DND-41 (cell line): ENCODE results near the gene SMIM29.

Source experiments
- ATAC-seq: fragments of 200-7000 bp; cut with Tn5 transposase; 3 replicates; pipeline ENCODE4 v1.9.1; 2021; ENCODE audit warnings: low read depth; ENCODE audit not compliant: insufficient read depth
- DNase-seq: peaks from one replicate; pipeline ENCODE4 v3.0.0-alpha.2; 2020
- H2AFZ ChIP-seq: 2 replicates; pipeline ENCODE4 v1.6.0; 2012; ENCODE audit warnings: low read depth, low read length
- H3K27ac ChIP-seq: 2 replicates; pipeline ENCODE4 v1.5.1; 2012; ENCODE audit warnings: low read length, inconsistent platforms
- H3K27me3 ChIP-seq: fragments of 200-600 bp; sonication (generic); 2 replicates; pipeline ENCODE4 v1.6.0; 2012; ENCODE audit warnings: low read length, mild to moderate bottlenecking, inconsistent platforms; ENCODE audit not compliant: insufficient read depth, poor library complexity
- H3K36me3 ChIP-seq: 2 replicates; pipeline ENCODE4 v1.5.1; 2012; ENCODE audit warnings: low read length, inconsistent platforms; ENCODE audit not compliant: insufficient read depth
- H3K4me1 ChIP-seq: 2 replicates; pipeline ENCODE4 v1.5.1; 2012; ENCODE audit warnings: mild to moderate bottlenecking, low read length; ENCODE audit not compliant: insufficient read depth
- H3K4me2 ChIP-seq: 2 replicates; pipeline ENCODE4 v1.6.0; 2012; ENCODE audit warnings: mild to moderate bottlenecking, moderate library complexity, low read length, inconsistent platforms; ENCODE audit not compliant: insufficient read depth
- H3K4me3 ChIP-seq, 2 experiments: fragments of 200-600 bp in 1 of 2; shearing (Covaris generic) in 1 of 2; 2 replicates each; pipeline ENCODE4 v1.5.1; 2012 to 2016; ENCODE audit warnings: inconsistent platforms in 2 of 2, low read length in 2 of 2, mild to moderate bottlenecking in 2 of 2, low read depth in 1 of 2, moderate library complexity in 1 of 2
- H3K79me2 ChIP-seq: 2 replicates; pipeline ENCODE4 v1.6.0; 2012; ENCODE audit warnings: low read length, inconsistent platforms; ENCODE audit not compliant: insufficient read depth
- H3K9ac ChIP-seq: 2 replicates; pipeline ENCODE4 v1.6.0; 2012; ENCODE audit warnings: low read depth, mild to moderate bottlenecking, inconsistent platforms, low read length, moderate library complexity
- H3K9me3 ChIP-seq: 2 replicates; pipeline ENCODE4 v1.5.1; 2012; ENCODE audit warnings: low read length, moderate library complexity, mild to moderate bottlenecking, inconsistent platforms; ENCODE audit not compliant: insufficient read depth, severe bottlenecking
- H4K20me1 ChIP-seq: 2 replicates; pipeline ENCODE4 v1.6.0; 2012; ENCODE audit warnings: low read length; ENCODE audit not compliant: insufficient read depth
- EZH2 ChIP-seq: IDR thresholded peaks from 3 replicates; pipeline ENCODE4 v1.6.1; 2012; ENCODE audit warnings: borderline replicate concordance, low read depth, mild to moderate bottlenecking, moderate library complexity, low read length, inconsistent platforms; ENCODE audit not compliant: severe bottlenecking
- TF ChIP-seq, protein P1 (sequence below): IDR thresholded peaks from 2 replicates; pipeline ENCODE4 v1.5.1; 2012; ENCODE audit warnings: borderline replicate concordance, low read length, moderate library complexity, mild to moderate bottlenecking; ENCODE audit not compliant: poor library complexity, severe bottlenecking; ENCODE audit errors: extremely low read depth

Gene SMIM29

DNA sequence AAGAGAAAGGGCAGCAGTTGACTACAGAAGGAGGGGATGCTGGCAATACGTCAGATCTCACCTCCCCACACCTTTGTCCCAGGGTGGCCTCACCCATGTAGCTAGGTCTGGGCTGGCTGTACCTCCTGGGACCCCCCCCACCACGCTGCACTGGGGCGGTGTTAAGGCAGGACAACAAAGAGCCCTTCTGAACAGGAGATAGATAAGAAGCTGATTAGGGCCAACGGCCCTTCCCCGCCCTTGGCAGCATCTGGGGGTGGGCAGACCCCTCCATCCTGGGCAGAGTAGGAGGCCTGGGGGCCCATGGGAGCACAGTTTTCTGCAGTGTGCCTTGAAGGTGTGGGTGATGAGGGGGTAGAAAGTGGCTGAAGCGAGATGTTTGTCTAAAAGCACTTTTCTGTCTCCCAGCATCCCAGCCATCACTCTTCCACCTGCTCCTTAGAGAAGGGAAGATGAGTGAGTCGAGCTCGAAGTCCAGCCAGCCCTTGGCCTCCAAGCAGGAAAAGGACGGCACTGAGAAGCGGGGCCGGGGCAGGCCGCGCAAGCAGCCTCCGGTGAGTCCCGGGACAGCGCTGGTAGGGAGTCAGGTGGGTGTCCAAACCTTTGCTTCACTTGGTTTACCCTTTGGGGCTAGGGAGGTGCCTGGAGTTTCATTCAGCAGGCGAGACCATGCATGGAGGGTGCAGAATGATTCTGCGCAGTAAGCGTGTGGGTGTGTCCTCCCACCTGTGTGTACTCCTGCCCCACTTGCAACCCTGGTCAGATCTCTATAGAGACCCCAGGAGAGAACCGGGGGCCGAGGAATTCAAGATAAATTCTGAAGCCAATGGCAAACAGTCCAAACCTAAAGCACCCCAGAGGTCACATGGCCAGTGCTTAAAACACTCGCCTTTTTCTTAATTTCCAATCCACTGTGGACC, 8.2 kb downstream of the SMIM29 start:
- no peak for DNase-seq
- TF ChIP-seq, protein P1, sequence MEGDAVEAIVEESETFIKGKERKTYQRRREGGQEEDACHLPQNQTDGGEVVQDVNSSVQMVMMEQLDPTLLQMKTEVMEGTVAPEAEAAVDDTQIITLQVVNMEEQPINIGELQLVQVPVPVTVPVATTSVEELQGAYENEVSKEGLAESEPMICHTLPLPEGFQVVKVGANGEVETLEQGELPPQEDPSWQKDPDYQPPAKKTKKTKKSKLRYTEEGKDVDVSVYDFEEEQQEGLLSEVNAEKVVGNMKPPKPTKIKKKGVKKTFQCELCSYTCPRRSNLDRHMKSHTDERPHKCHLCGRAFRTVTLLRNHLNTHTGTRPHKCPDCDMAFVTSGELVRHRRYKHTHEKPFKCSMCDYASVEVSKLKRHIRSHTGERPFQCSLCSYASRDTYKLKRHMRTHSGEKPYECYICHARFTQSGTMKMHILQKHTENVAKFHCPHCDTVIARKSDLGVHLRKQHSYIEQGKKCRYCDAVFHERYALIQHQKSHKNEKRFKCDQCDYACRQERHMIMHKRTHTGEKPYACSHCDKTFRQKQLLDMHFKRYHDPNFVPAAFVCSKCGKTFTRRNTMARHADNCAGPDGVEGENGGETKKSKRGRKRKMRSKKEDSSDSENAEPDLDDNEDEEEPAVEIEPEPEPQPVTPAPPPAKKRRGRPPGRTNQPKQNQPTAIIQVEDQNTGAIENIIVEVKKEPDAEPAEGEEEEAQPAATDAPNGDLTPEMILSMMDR: no peak
- TF ChIP-seq EZH2: no peak
- Histone ChIP-seq H3K79me2 (peaks cover 62% of the 10 kb centered on the region), H4K20me1 (peaks cover 56% of the 10 kb centered on the region), H3K4me1 (peaks cover 41% of the 10 kb centered on the region), H3K27ac (no peak overlapping the region), H3K9me3 (no peaks in the 10 kb centered on the region), H3K4me2 (peak overlapping the region; percentile 81; the same call in 1 of the 2 replicates), H3K9ac (0 out of 2 replicates have a peak overlapping the region, but pooled peaks have one; percentile 100), H2AFZ (no peak overlapping the region), H3K36me3 (peaks cover 74% of the 10 kb centered on the region), H3K4me3 (no peak overlapping the region), H3K27me3 (no peaks in the 10 kb centered on the region)
- no peak for ATAC-seq

DNA sequence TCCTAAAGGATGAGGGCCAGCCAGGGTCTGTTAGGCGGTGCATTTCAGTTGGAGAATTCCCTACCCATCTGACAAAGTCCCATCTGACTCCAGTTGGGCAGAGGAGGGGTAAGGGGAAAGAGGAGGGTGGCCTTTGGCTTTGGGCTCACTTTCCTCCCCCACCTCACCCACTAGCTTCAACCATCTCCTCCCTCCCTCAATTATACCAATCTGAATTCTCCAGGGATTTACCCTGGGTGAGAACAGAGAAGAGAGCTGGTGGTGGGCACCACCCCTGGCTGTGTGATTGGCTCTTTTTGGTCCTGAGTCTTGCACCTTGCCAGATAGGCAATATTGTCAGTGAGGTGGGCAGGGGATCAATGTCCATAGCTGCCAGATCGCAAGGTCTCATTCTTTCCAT, 8.9 kb downstream of the SMIM29 start:
- peak overlapping the region in 1 of 2 experiments; percentile 1; a peak in 1 of 4 replicates for H3K4me3 ChIP-seq
- no peak for DNase-seq
- peak overlapping the region; percentile 22 for H3K27ac ChIP-seq
- no peaks in the 10 kb centered on the region for H3K9me3 ChIP-seq
- H3K36me3 ChIP-seq: peaks cover 67% of the 10 kb centered on the region
- peak overlapping the region; percentile 100; the same call in 1 of the 2 replicates for H3K9ac ChIP-seq
- peak overlapping the region; percentile 81 for H3K4me2 ChIP-seq
- ATAC-seq: no peak
- peaks cover 54% of the 10 kb centered on the region for H4K20me1 ChIP-seq
- H2AFZ ChIP-seq: no peak overlapping the region
- H3K79me2 ChIP-seq: peaks cover 62% of the 10 kb centered on the region
- peaks cover 41% of the 10 kb centered on the region for H3K4me1 ChIP-seq
- no peaks in the 10 kb centered on the region for H3K27me3 ChIP-seq
- TF ChIP-seq, protein P1: no peak
- no peak for TF ChIP-seq EZH2

DNA sequence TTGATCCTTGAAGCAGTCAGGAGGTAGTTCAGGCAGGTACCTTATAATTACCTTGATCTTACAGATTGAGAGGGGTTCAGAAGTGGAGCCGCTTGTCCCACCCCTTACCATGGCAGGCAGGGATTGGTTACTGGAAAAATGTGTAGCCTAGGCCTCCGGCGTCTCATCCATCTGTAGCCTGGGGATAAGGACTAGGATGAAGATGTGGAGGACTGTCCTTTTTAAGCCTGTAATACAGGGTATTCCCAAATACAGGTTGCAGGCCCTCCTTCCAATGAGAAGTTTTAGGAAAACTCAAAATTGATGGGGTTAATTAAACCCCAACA, 9.3 kb downstream of the SMIM29 start:
- Histone ChIP-seq H3K4me3 (peak overlapping the region in 1 of 2 experiments; percentile 72; a peak in 2 of 4 replicates), H3K27ac (peak overlapping the region; percentile 22), H3K36me3 (peaks cover 64% of the 10 kb centered on the region), H3K4me1 (peaks cover 41% of the 10 kb centered on the region), H3K9ac (peak overlapping the region; percentile 100), H3K4me2 (peak overlapping the region; percentile 81), H3K9me3 (no peaks in the 10 kb centered on the region), H2AFZ (no peak overlapping the region), H3K27me3 (no peaks in the 10 kb centered on the region), H4K20me1 (peaks cover 51% of the 10 kb centered on the region), H3K79me2 (peaks cover 62% of the 10 kb centered on the region)
- TF ChIP-seq EZH2: no peak
- TF ChIP-seq, protein P1: no peak
- DNase-seq (no peak), ATAC-seq (no peak)
